ENCODE measurements around the gene MYL7. TPM values are rescaled to one million over a fixed set of nuclear protein-coding genes. Genes with fewer than 3 reads are reported as not detected.

MYL7 gene
- total RNA-seq, 6 experiments from 2014 or later = 0.30 to 0.64 (median 0.49) TPM; not detected in 2

DNA sequence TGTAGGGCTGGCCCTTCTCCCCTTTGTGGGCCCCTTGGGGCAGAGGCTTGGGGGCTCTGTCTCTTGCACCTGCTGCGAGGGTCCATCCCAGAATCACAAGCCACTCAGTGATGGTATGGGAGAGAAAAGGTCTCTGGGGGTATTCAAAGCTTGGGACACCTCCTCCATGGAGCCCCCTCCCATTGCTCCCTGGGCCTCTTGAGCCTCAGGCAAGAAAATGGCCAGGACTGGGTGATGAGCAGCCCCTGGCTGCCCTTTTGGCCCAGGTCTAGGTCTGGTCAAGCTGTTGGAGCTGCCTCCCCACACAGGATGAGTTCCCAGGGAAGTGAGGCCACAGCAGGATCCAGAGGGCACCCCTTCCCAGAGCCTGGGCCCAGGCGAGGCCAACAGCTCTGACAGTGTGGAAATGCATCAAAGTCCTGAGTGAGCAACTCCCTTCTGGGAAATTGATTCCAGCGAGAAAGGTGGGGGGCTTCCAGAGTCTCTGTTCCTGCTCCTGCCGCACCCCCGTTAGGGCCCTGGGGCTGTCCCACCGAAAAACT is 3.4 kb upstream of the MYL7 start:
- DNase-seq = no peak
- peaks cover 2% of the 10 kb centered on the region for H3K27me3 Mint-ChIP-seq (ENCODE audit: insufficient read depth)

DNA sequence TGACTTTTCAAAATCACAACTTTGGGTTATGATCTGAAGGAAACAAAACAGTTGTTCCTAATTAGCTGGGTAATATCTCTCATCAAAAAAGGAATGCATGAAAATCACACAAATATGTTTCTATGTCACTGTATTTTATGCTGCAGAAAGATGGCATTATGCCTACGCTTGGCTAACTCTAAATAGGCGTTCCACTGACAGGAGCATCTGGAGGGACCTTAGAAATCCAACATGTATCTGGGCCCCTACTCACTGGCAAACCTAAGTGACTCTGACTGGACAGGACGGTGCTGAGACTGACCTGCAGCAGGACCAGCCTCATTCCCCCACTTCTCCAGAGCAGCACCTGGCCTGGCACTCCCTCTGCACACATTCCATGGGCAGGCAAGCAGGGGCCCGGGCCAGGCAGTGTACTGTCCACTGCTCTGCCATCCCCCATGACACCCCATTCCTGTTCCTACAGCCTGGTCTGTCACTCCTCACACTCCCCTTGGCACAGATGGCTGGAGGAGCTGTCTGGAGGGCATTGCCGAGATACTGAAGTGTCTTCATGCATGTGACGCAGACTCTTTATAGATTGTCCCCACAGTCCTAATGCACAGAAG is 2.6 kb upstream of the MYL7 start:
- DNase-seq = no peak
- Mint-ChIP-seq H3K4me3 (no peak overlapping the region), H3K4me1 (ENCODE audit: low read depth) (peaks cover 7% of the 10 kb centered on the region; the same call in 1 of the 2 replicates), H3K27ac (no peak overlapping the region), H3K27me3 (ENCODE audit: insufficient read depth) (peaks cover 4% of the 10 kb centered on the region), H3K36me3 (ENCODE audit: low read depth) (no peaks in the 10 kb centered on the region), H3K9me3 (no peaks in the 10 kb centered on the region)
- TF ChIP-seq, protein P1, sequence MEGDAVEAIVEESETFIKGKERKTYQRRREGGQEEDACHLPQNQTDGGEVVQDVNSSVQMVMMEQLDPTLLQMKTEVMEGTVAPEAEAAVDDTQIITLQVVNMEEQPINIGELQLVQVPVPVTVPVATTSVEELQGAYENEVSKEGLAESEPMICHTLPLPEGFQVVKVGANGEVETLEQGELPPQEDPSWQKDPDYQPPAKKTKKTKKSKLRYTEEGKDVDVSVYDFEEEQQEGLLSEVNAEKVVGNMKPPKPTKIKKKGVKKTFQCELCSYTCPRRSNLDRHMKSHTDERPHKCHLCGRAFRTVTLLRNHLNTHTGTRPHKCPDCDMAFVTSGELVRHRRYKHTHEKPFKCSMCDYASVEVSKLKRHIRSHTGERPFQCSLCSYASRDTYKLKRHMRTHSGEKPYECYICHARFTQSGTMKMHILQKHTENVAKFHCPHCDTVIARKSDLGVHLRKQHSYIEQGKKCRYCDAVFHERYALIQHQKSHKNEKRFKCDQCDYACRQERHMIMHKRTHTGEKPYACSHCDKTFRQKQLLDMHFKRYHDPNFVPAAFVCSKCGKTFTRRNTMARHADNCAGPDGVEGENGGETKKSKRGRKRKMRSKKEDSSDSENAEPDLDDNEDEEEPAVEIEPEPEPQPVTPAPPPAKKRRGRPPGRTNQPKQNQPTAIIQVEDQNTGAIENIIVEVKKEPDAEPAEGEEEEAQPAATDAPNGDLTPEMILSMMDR (IDR thresholded peaks at IDR 0.05) = no peak

More for the DNA sequence above, 3.4 kb upstream of the MYL7 start:
- Mint-ChIP-seq H3K27ac (no peak overlapping the region), H3K36me3 (ENCODE audit: low read depth) (no peaks in the 10 kb centered on the region), H3K4me3 (no peak overlapping the region), H3K9me3 (no peaks in the 10 kb centered on the region), H3K4me1 (ENCODE audit: low read depth) (peaks cover 7% of the 10 kb centered on the region; the same call in 1 of the 2 replicates)
- TF ChIP-seq, protein P1 (IDR thresholded peaks at IDR 0.05) = no peak

DNA sequence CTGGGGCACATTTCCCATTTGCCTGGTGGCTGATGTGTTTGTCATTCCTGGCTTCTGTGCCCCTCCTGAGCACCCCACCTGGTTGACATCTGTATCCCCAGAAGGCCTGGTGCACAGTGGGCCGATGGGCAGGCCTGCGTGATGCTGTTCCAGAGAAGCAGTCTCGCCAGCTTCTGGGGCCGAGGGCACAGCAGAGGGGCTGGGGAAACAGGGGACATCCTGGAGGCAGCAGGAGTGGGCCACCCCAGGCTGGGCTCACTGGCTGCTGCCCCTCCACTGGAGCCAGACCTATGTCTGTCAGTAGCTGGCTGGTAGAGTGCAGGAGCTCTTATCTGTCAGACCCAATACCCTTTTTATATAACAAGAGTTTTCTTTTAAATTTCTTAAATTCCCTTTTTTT is 896 bp upstream of the MYL7 start:
- no peak overlapping the region for H3K4me3 Mint-ChIP-seq
- H3K27me3 Mint-ChIP-seq (ENCODE audit: insufficient read depth) = peaks cover 5% of the 10 kb centered on the region
- no peak overlapping the region for H3K27ac Mint-ChIP-seq
- no peaks in the 10 kb centered on the region for H3K36me3 Mint-ChIP-seq (ENCODE audit: low read depth)
- peaks cover 7% of the 10 kb centered on the region; the same call in 1 of the 2 replicates for H3K4me1 Mint-ChIP-seq (ENCODE audit: low read depth)
- DNase-seq = no peak
- no peaks in the 10 kb centered on the region for H3K9me3 Mint-ChIP-seq
- TF ChIP-seq, protein P1 (IDR thresholded peaks at IDR 0.05) = no peak

DNA sequence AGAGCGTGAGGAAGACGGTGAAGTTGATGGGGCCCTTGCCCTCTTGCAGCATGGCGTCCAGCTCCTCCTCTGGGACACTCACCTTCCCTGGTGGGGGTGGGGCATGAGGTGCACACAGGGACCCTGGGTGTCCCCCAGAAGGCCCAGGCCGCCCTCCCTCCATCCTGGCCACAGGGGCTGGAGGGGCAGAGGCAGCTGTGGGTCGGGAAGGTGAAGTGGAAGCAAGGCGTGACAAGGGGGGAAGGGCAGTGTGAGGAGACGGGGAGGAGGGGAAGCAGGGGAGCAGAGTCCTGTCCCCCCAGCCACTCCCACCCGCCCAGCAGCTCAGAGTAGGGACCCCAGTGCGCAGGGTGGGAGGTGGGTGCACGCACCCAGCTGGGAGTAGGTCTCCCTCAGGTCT is 791 bp downstream of the MYL7 start:
- no peaks in the 10 kb centered on the region for H3K36me3 Mint-ChIP-seq (ENCODE audit: low read depth)
- H3K4me1 Mint-ChIP-seq (ENCODE audit: low read depth) = peaks cover 13% of the 10 kb centered on the region
- peaks cover 5% of the 10 kb centered on the region for H3K27me3 Mint-ChIP-seq (ENCODE audit: insufficient read depth)
- no peak for DNase-seq
- H3K27ac Mint-ChIP-seq = no peak overlapping the region
- no peaks in the 10 kb centered on the region for H3K9me3 Mint-ChIP-seq
- H3K4me3 Mint-ChIP-seq = no peak overlapping the region
- TF ChIP-seq, protein P1 (IDR thresholded peaks at IDR 0.05) = no peak

DNA sequence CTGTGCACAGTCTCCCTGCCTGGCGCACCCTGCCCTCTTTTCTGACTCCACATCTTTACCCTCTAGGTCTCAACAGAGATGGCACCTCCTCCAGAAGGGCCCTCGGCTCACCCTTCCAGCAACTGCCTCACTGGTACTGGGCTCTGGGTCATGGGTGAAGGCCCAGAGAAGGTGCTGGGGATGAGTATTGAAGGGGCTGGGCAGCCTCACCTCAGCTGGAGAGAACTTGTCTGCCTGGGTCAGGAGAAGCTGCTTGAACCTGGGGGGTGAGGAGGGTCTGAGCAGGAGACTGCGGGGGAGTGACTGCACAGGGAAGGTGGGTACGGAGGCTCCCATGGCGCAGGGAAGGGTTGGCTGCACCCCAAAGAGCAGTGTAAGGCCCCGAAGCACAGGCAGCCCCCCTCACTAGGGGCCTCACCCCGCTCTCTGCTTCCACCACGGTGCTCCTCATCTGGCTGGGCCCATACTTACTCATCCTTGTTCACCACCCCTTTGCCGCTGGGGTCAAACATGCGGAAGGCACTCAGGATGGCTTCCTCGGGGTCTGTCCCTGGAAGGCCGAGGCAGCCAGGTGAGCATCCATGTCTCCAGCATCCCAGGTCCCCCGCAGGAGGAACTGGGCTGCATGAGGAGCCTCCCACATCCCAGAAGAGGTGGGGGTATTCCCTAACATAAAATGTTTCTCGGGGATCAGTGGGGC is 1.7 kb downstream of the MYL7 start:
- TF ChIP-seq, protein P1 (IDR thresholded peaks at IDR 0.05) = no peak
- Mint-ChIP-seq H3K4me3 (no peak overlapping the region), H3K4me1 (ENCODE audit: low read depth) (peaks cover 13% of the 10 kb centered on the region), H3K36me3 (ENCODE audit: low read depth) (no peaks in the 10 kb centered on the region), H3K27me3 (ENCODE audit: insufficient read depth) (peaks cover 5% of the 10 kb centered on the region), H3K9me3 (no peaks in the 10 kb centered on the region), H3K27ac (no peak overlapping the region)
- DNase-seq = no peak

Data from HFFc6 (cell line).